ENCODE results near the gene CACNG4.

The CACNG4 gene

GRCh38 chr17:67027031-67027628 is 62.6 kb downstream of the CACNG4 start:
- Histone ChIP-seq H2BK120ac (ENCODE audit: low read depth, low read length) (no peak overlapping the region), H3K36me3 (ENCODE audit: control insufficient read depth, insufficient read depth, low read length) (no peaks in the 10 kb centered on the region), H2AK5ac (ENCODE audit: low read length) (no peak overlapping the region), H3K4me3 (ENCODE audit: low read length) (no peak overlapping the region), H3K56ac (ENCODE audit: low read length) (no peak overlapping the region), H3K23ac (ENCODE audit: low read length) (no peak overlapping the region), H2BK5ac (ENCODE audit: low read length) (no peak overlapping the region), H3K4ac (ENCODE audit: low read depth, low read length) (no peak overlapping the region), H3K79me2 (ENCODE audit: control insufficient read depth, insufficient read depth, low read length) (no peaks in the 10 kb centered on the region), H4K8ac (ENCODE audit: low read depth, low read length) (no peak overlapping the region), H3K27me3 (ENCODE audit: insufficient read depth, low read length, poor library complexity) (no peaks in the 10 kb centered on the region), H4K5ac (ENCODE audit: low read length) (no peak overlapping the region), H2BK15ac (replicated peaks; ENCODE audit: low read depth) (no peak overlapping the region), H3K4me1 (ENCODE audit: control insufficient read depth, low read depth, low read length) (no peaks in the 10 kb centered on the region), H3K4me2 (ENCODE audit: low read length) (no peak overlapping the region), H3K79me1 (ENCODE audit: low read length) (no peaks in the 10 kb centered on the region), H3K9ac (ENCODE audit: low read length) (no peak overlapping the region), H3K18ac (ENCODE audit: low read length) (no peak overlapping the region), H3K27ac (ENCODE audit: low read depth, low read length) (no peak overlapping the region)
- WGBS (ENCODE audit: extremely low coverage, insufficient coverage, low lambda C conversion rate): no CpG with 5 or more reads among the region's 12 CpGs
- DNase-seq: no peak

GRCh38 chr17:67030641-67031040 is 66.1 kb downstream of the CACNG4 start:
- no peaks in the 10 kb centered on the region for H3K36me3 ChIP-seq (ENCODE audit: control insufficient read depth, insufficient read depth, low read length)

GRCh38 chr17:67032382-67032781 is 67.9 kb downstream of the CACNG4 start:
- H3K79me1 ChIP-seq (ENCODE audit: low read length): no peaks in the 10 kb centered on the region
- H3K27ac ChIP-seq (ENCODE audit: low read depth, low read length): no peak overlapping the region
- H3K4me2 ChIP-seq (ENCODE audit: low read length): no peak overlapping the region
- H3K79me2 ChIP-seq (ENCODE audit: control insufficient read depth, insufficient read depth, low read length): no peaks in the 10 kb centered on the region
- H3K23ac ChIP-seq (ENCODE audit: low read length): no peak overlapping the region
- no peak overlapping the region for H3K18ac ChIP-seq (ENCODE audit: low read length)
- H2BK5ac ChIP-seq (ENCODE audit: low read length): no peak overlapping the region
- no peak overlapping the region for H3K56ac ChIP-seq (ENCODE audit: low read length)
- no peak overlapping the region for H4K8ac ChIP-seq (ENCODE audit: low read depth, low read length)
- DNase-seq: no peak
- no peak overlapping the region for H3K9ac ChIP-seq (ENCODE audit: low read length)
- no peaks in the 10 kb centered on the region for H3K36me3 ChIP-seq (ENCODE audit: control insufficient read depth, insufficient read depth, low read length)
- H3K27me3 ChIP-seq (ENCODE audit: insufficient read depth, low read length, poor library complexity): no peaks in the 10 kb centered on the region
- H2AK5ac ChIP-seq (ENCODE audit: low read length): no peak overlapping the region
- H3K4ac ChIP-seq (ENCODE audit: low read depth, low read length): no peak overlapping the region
- no peak overlapping the region for H2BK120ac ChIP-seq (ENCODE audit: low read depth, low read length)
- no peaks in the 10 kb centered on the region for H3K4me1 ChIP-seq (ENCODE audit: control insufficient read depth, low read depth, low read length)
- no peak overlapping the region for H2BK15ac ChIP-seq (replicated peaks; ENCODE audit: low read depth)
- H3K4me3 ChIP-seq (ENCODE audit: low read length): no peak overlapping the region
- WGBS (ENCODE audit: extremely low coverage, insufficient coverage, low lambda C conversion rate): no CpG with 5 or more reads among the region's 14 CpGs
- H4K5ac ChIP-seq (ENCODE audit: low read length): no peak overlapping the region

More at GRCh38 chr17:67030641-67031040, 66.1 kb downstream of the CACNG4 start:
- Histone ChIP-seq H2BK15ac (replicated peaks; ENCODE audit: low read depth) (no peak overlapping the region), H3K4me3 (ENCODE audit: low read length) (no peak overlapping the region), H3K27me3 (ENCODE audit: insufficient read depth, low read length, poor library complexity) (no peaks in the 10 kb centered on the region), H3K79me2 (ENCODE audit: control insufficient read depth, insufficient read depth, low read length) (no peaks in the 10 kb centered on the region), H4K5ac (ENCODE audit: low read length) (no peak overlapping the region), H3K23ac (ENCODE audit: low read length) (no peak overlapping the region), H3K4me1 (ENCODE audit: control insufficient read depth, low read depth, low read length) (no peaks in the 10 kb centered on the region), H3K18ac (ENCODE audit: low read length) (no peak overlapping the region), H3K4ac (ENCODE audit: low read depth, low read length) (no peak overlapping the region), H2BK5ac (ENCODE audit: low read length) (no peak overlapping the region), H2AK5ac (ENCODE audit: low read length) (no peak overlapping the region), H3K9ac (ENCODE audit: low read length) (no peak overlapping the region), H2BK120ac (ENCODE audit: low read depth, low read length) (no peak overlapping the region), H3K56ac (ENCODE audit: low read length) (no peak overlapping the region), H3K79me1 (ENCODE audit: low read length) (no peaks in the 10 kb centered on the region), H3K27ac (ENCODE audit: low read depth, low read length) (no peak overlapping the region), H3K4me2 (ENCODE audit: low read length) (no peak overlapping the region), H4K8ac (ENCODE audit: low read depth, low read length) (no peak overlapping the region)
- no CpG with 5 or more reads among the region's 21 CpGs for WGBS (ENCODE audit: extremely low coverage, insufficient coverage, low lambda C conversion rate)
- no peak for DNase-seq

GRCh38 chr17:67032985-67033384 is 68.5 kb downstream of the CACNG4 start:
- Histone ChIP-seq H3K27me3 (ENCODE audit: insufficient read depth, low read length, poor library complexity) (no peaks in the 10 kb centered on the region), H4K8ac (ENCODE audit: low read depth, low read length) (no peak overlapping the region), H3K18ac (ENCODE audit: low read length) (no peak overlapping the region), H3K23ac (ENCODE audit: low read length) (no peak overlapping the region), H4K5ac (ENCODE audit: low read length) (no peak overlapping the region), H2AK5ac (ENCODE audit: low read length) (no peak overlapping the region), H3K79me1 (ENCODE audit: low read length) (no peaks in the 10 kb centered on the region), H3K4ac (ENCODE audit: low read depth, low read length) (no peak overlapping the region), H3K4me2 (ENCODE audit: low read length) (no peak overlapping the region), H3K4me1 (ENCODE audit: control insufficient read depth, low read depth, low read length) (no peaks in the 10 kb centered on the region), H2BK5ac (ENCODE audit: low read length) (no peak overlapping the region), H3K56ac (ENCODE audit: low read length) (no peak overlapping the region), H3K36me3 (ENCODE audit: control insufficient read depth, insufficient read depth, low read length) (no peaks in the 10 kb centered on the region), H3K79me2 (ENCODE audit: control insufficient read depth, insufficient read depth, low read length) (no peaks in the 10 kb centered on the region), H2BK15ac (replicated peaks; ENCODE audit: low read depth) (no peak overlapping the region), H2BK120ac (ENCODE audit: low read depth, low read length) (no peak overlapping the region), H3K4me3 (ENCODE audit: low read length) (no peak overlapping the region), H3K9ac (ENCODE audit: low read length) (no peak overlapping the region), H3K27ac (ENCODE audit: low read depth, low read length) (no peak overlapping the region)
- DNase-seq: no peak
- no CpG with 5 or more reads among the region's 13 CpGs for WGBS (ENCODE audit: extremely low coverage, insufficient coverage, low lambda C conversion rate)

GRCh38 chr17:67033613-67034012 is 69.1 kb downstream of the CACNG4 start:
- WGBS (ENCODE audit: extremely low coverage, insufficient coverage, low lambda C conversion rate): no CpG with 5 or more reads among the region's 9 CpGs
- Histone ChIP-seq H3K56ac (ENCODE audit: low read length) (no peak overlapping the region), H3K4me1 (ENCODE audit: control insufficient read depth, low read depth, low read length) (no peaks in the 10 kb centered on the region), H3K4ac (ENCODE audit: low read depth, low read length) (no peak overlapping the region), H3K79me2 (ENCODE audit: control insufficient read depth, insufficient read depth, low read length) (no peaks in the 10 kb centered on the region), H2BK15ac (replicated peaks; ENCODE audit: low read depth) (no peak overlapping the region), H3K18ac (ENCODE audit: low read length) (no peak overlapping the region), H2BK120ac (ENCODE audit: low read depth, low read length) (no peak overlapping the region), H3K9ac (ENCODE audit: low read length) (no peak overlapping the region), H3K27me3 (ENCODE audit: insufficient read depth, low read length, poor library complexity) (no peaks in the 10 kb centered on the region), H2AK5ac (ENCODE audit: low read length) (no peak overlapping the region), H4K8ac (ENCODE audit: low read depth, low read length) (no peak overlapping the region), H3K27ac (ENCODE audit: low read depth, low read length) (no peak overlapping the region), H3K36me3 (ENCODE audit: control insufficient read depth, insufficient read depth, low read length) (no peaks in the 10 kb centered on the region), H3K4me3 (ENCODE audit: low read length) (no peak overlapping the region), H4K5ac (ENCODE audit: low read length) (no peak overlapping the region), H3K23ac (ENCODE audit: low read length) (no peak overlapping the region), H2BK5ac (ENCODE audit: low read length) (no peak overlapping the region), H3K79me1 (ENCODE audit: low read length) (no peaks in the 10 kb centered on the region), H3K4me2 (ENCODE audit: low read length) (no peak overlapping the region)
- DNase-seq: no peak

All from mesendoderm (in vitro differentiated cells).